ENCODE measurements around the gene TECPR2.

The TECPR2 gene

GRCh38 chr14:102362545-102363181 lies at the start of gene TECPR2, which contains the start of gene CINP:
TSS of gene TECPR2 (plus strand) at chr14:102362941. CDS start at chr14:102376722, 13,781 bp downstream.
TSS of gene CINP (minus strand) at chr14:102362890. CDS start at chr14:102362851, 39 bp downstream.
- Histone ChIP-seq H3K9me3 (no peaks in the 10 kb centered on the region), H3K36me3 (replicated peaks) (peaks cover 6% of the 10 kb centered on the region), H3K4me1 (peaks cover 14% of the 10 kb centered on the region), H3K27me3 (ENCODE audit: low read depth) (no peaks in the 10 kb centered on the region), H3K4me3 (peak within 1 kb of the TSS; percentile 88)
- in situ Hi-C loops (cut with MboI; ENCODE audit: low sequenced_read_pairs), result no loop called here
- peak; percentile 95 to 99 for DNase-seq (ENCODE audit: low spot score in 2 of 2)

GRCh38 chr14:102314242-102315011 lies 48.3 kb upstream of the TECPR2 start:
- DNase-seq (ENCODE audit: low spot score in 2 of 2), result peak; percentile 83 to 89
- H3K4me3 ChIP-seq, result peak overlapping the region; percentile 37
- H3K4me1 ChIP-seq, result peaks cover 41% of the 10 kb centered on the region
- in situ Hi-C loops (cut with MboI; ENCODE audit: low sequenced_read_pairs), result loop anchor here (5.0 to 25.0 kb wide), 4 partner anchors 77 to 352 kb away; partner anchors contain the start of genes DYNC1H1 and WDR20
- no peaks in the 10 kb centered on the region for H3K27me3 ChIP-seq (ENCODE audit: low read depth)
- H3K9me3 ChIP-seq, result no peaks in the 10 kb centered on the region
- H3K36me3 ChIP-seq (replicated peaks), result no peaks in the 10 kb centered on the region

- peaks cover 41% of the 10 kb centered on the region for H3K4me1 ChIP-seq
- DNase-seq (ENCODE audit: low spot score in 2 of 2), result peak; percentile 60 to 65
- H3K36me3 ChIP-seq (replicated peaks), result no peaks in the 10 kb centered on the region
- H3K27me3 ChIP-seq (ENCODE audit: low read depth), result no peaks in the 10 kb centered on the region
- H3K9me3 ChIP-seq, result no peaks in the 10 kb centered on the region
- H3K4me3 ChIP-seq, result no peak overlapping the region
- in situ Hi-C loops (cut with MboI; ENCODE audit: low sequenced_read_pairs), result loop anchor here (5.0 to 25.0 kb wide), 3 partner anchors 178 to 353 kb away; partner anchors contain the start of genes DYNC1H1 and WDR20
Observed at GRCh38 chr14:102315121-102315520, 47.6 kb upstream of the TECPR2 start.

GRCh38 chr14:102316338-102316742 lies 46.4 kb upstream of the TECPR2 start:
- no peaks in the 10 kb centered on the region for H3K36me3 ChIP-seq (replicated peaks)
- peak overlapping the region; percentile 41 for H3K4me3 ChIP-seq
- peaks cover 41% of the 10 kb centered on the region for H3K4me1 ChIP-seq
- in situ Hi-C loops (cut with MboI; ENCODE audit: low sequenced_read_pairs), result loop anchor here (5.0 to 25.0 kb wide), 3 partner anchors 179 to 354 kb away; partner anchors contain the start of genes DYNC1H1 and WDR20
- peak; percentile 59 to 75 for DNase-seq (ENCODE audit: low spot score in 2 of 2)
- H3K9me3 ChIP-seq, result no peaks in the 10 kb centered on the region
- no peaks in the 10 kb centered on the region for H3K27me3 ChIP-seq (ENCODE audit: low read depth)

GRCh38 chr14:102316743-102317563 lies 45.8 kb upstream of the TECPR2 start:
- DNase-seq (ENCODE audit: low spot score in 2 of 2), result peak; percentile 94 to 96
- Histone ChIP-seq H3K4me1 (peaks cover 41% of the 10 kb centered on the region), H3K27me3 (ENCODE audit: low read depth) (no peaks in the 10 kb centered on the region), H3K36me3 (replicated peaks) (no peaks in the 10 kb centered on the region), H3K4me3 (peak overlapping the region; percentile 41), H3K9me3 (no peaks in the 10 kb centered on the region)
- in situ Hi-C loops (cut with MboI; ENCODE audit: low sequenced_read_pairs), result loop anchor here (5.0 to 25.0 kb wide), 3 partner anchors 180 to 355 kb away; partner anchors contain the start of genes DYNC1H1 and WDR20

GRCh38 chr14:102317564-102318248 lies 45.0 kb upstream of the TECPR2 start:
- H3K36me3 ChIP-seq (replicated peaks), result 0 out of 2 replicates have a peak, but pooled peaks cover 3% of the 10 kb centered on the region
- H3K27me3 ChIP-seq (ENCODE audit: low read depth), result no peaks in the 10 kb centered on the region
- peak overlapping the region; percentile 41 for H3K4me3 ChIP-seq
- peaks cover 41% of the 10 kb centered on the region for H3K4me1 ChIP-seq
- in situ Hi-C loops (cut with MboI; ENCODE audit: low sequenced_read_pairs), result loop anchor here (5.0 to 25.0 kb wide), 3 partner anchors 180 to 355 kb away; partner anchors contain the start of genes DYNC1H1 and WDR20
- H3K9me3 ChIP-seq, result no peaks in the 10 kb centered on the region
- DNase-seq (ENCODE audit: low spot score in 2 of 2), result peak; percentile 28 to 57

GRCh38 chr14:102318781-102319276 lies 43.9 kb upstream of the TECPR2 start:
- Histone ChIP-seq H3K4me3 (peak overlapping the region; percentile 63), H3K4me1 (peaks cover 39% of the 10 kb centered on the region)
- no peak for DNase-seq (ENCODE audit: low spot score in 2 of 2)

GRCh38 chr14:102319351-102320032 lies 43.2 kb upstream of the TECPR2 start, which contains the start of gene ZNF839:
TSS of gene ZNF839 (plus strand) at chr14:102319746. CDS start at chr14:102319766, 20 bp downstream.
- in situ Hi-C loops (cut with MboI; ENCODE audit: low sequenced_read_pairs), result loop anchor here (5.0 to 25.0 kb wide), 3 partner anchors 182 to 357 kb away; partner anchors contain the start of genes DYNC1H1 and WDR20
- Histone ChIP-seq H3K4me3 (peak within 1 kb of the TSS; percentile 63), H3K36me3 (replicated peaks) (0 out of 2 replicates have a peak, but pooled peaks cover 4% of the 10 kb centered on the region), H3K4me1 (peaks cover 34% of the 10 kb centered on the region), H3K9me3 (no peaks in the 10 kb centered on the region), H3K27me3 (ENCODE audit: low read depth) (no peaks in the 10 kb centered on the region)
- DNase-seq (ENCODE audit: low spot score in 2 of 2), result peak; percentile 95 to 99

More at GRCh38 chr14:102318781-102319276, 43.9 kb upstream of the TECPR2 start:
- no peaks in the 10 kb centered on the region for H3K27me3 ChIP-seq (ENCODE audit: low read depth)
- H3K36me3 ChIP-seq (replicated peaks), result 0 out of 2 replicates have a peak, but pooled peaks cover 4% of the 10 kb centered on the region
- in situ Hi-C loops (cut with MboI; ENCODE audit: low sequenced_read_pairs), result loop anchor here (5.0 to 25.0 kb wide), 3 partner anchors 182 to 357 kb away; partner anchors contain the start of genes DYNC1H1 and WDR20
- no peaks in the 10 kb centered on the region for H3K9me3 ChIP-seq

- H3K4me3 ChIP-seq, result peak overlapping the region; percentile 63
- no peaks in the 10 kb centered on the region for H3K27me3 ChIP-seq (ENCODE audit: low read depth)
- no peaks in the 10 kb centered on the region for H3K9me3 ChIP-seq
- H3K4me1 ChIP-seq, result peaks cover 28% of the 10 kb centered on the region
- H3K36me3 ChIP-seq (replicated peaks), result 0 out of 2 replicates have a peak, but pooled peaks cover 4% of the 10 kb centered on the region
- DNase-seq (ENCODE audit: low spot score in 2 of 2), result peak; percentile 16 to 43
- in situ Hi-C loops (cut with MboI; ENCODE audit: low sequenced_read_pairs), result loop anchor here (25.0 kb wide), 1 partner anchor 183 kb away; the partner anchor contains the start of gene WDR20
Observed at GRCh38 chr14:102320033-102320660, 42.6 kb upstream of the TECPR2 start.

- H3K4me1 ChIP-seq, result peaks cover 21% of the 10 kb centered on the region
- DNase-seq (ENCODE audit: low spot score in 2 of 2), result no peak
- no peaks in the 10 kb centered on the region for H3K27me3 ChIP-seq (ENCODE audit: low read depth)
- in situ Hi-C loops (cut with MboI; ENCODE audit: low sequenced_read_pairs), result loop anchor here (25.0 kb wide), 1 partner anchor 184 kb away; the partner anchor contains the start of gene WDR20
- peak overlapping the region; percentile 63 for H3K4me3 ChIP-seq
- peaks cover 8% of the 10 kb centered on the region; the same call in 1 of the 2 replicates for H3K36me3 ChIP-seq (replicated peaks)
- H3K9me3 ChIP-seq, result no peaks in the 10 kb centered on the region
Observed at GRCh38 chr14:102320671-102321455, 41.9 kb upstream of the TECPR2 start.
